ENCODE results near the gene FABP2.

GRCh38 chr4:119304431-119304830, 17.5 kb downstream of the FABP2 start:
- TF ChIP-seq REST (IDR thresholded peaks at IDR 0.05; ENCODE audit: insufficient replicate concordance, low read depth) = no peak
- no peak for TF ChIP-seq CTCF (IDR thresholded peaks at IDR 0.05; ENCODE audit: insufficient read depth, low read length)
- TF ChIP-seq GABPA (IDR thresholded peaks at IDR 0.05; ENCODE audit: low read depth) = no peak

Data from HL-60 (cell line).